ENCODE data around the gene USF2.

GRCh38 chr19:35311901-35312665, 43.3 kb downstream of the USF2 start:
- TF ChIP-seq CTCF (optimal IDR thresholded peaks at IDR 0.05 in 1 of 3, IDR thresholded peaks at IDR 0.05 in 1 of 3, conservative IDR thresholded peaks at IDR 0.05 in 1 of 3; ENCODE audit: extremely low read depth in 1 of 3, insufficient read depth in 2 of 3, low read length in 3 of 3) (no peak), EZH2 (IDR thresholded peaks at IDR 0.05; ENCODE audit: low read length) (no peak)

All from keratinocyte (primary cell).